ENCODE data around the gene RGMA. TPM values are rescaled to one million over a fixed set of nuclear protein-coding genes. Genes with fewer than 3 reads are reported as not detected.
A peak's percentile ranks its signal among the peaks of the same experiment; 100 is the strongest.

Gene RGMA
- total and polyA plus RNA-seq, 2 of the 8 experiments (the other 6 are each of a cell fraction or from before 2014, with no cell fraction given), result 19.9 to 39.8 TPM

DNA sequence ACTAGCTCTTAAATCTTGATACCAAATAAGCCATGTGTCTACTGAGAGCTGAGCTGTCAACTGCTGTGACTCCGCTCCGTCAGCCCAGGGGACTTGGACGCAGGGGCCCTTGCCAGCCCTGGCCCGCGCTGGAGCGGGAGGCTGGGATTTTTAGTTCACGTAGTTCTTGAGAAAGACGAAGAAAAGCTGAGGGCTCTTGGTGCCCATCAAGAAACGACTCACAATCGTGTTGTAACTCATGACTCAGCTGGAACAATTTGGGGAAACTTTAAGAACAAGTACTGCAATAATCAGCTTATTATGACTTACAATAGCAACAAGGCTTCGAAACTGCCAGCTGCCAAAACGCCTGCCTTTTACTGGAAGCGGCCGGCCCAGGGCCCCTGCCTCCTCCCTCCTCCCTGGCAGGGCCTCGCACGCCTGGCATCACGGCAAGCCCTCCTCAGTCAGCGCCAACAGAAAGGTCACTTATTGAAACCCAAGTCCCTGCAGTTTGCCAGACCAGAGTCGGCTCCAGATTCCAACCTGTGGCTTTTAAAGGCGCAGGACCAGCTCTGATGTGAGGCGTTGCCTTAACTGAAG lies 60.3 kb downstream of the RGMA start:
- POLR2A ChIA-PET (ENCODE audit: partially characterized antibody), result interaction anchor here (0.7 to 1.5 kb wide), 6 partner anchors 10 to 146 kb away, joined by 3 to 6 read pairs (median 4); no protein-coding TSS in a partner anchor
- Histone ChIP-seq H3K4me1 (replicated peaks in 1 of 4; ENCODE audit: control insufficient read depth in 3 of 4, insufficient read depth in 4 of 4, low read length in 3 of 4) (peaks cover 0 to 3% (median 0%) of the 10 kb centered on the region in 4 experiments; a peak in 3 of 7 replicates), H2BK5ac (ENCODE audit: low read depth, low read length) (no peak overlapping the region), H3K79me1 (ENCODE audit: low read depth, low read length) (peaks cover 4% of the 10 kb centered on the region; the same call in 1 of the 2 replicates), H2BK15ac (ENCODE audit: low read length) (no peak overlapping the region), H3K79me2 (ENCODE audit: control insufficient read depth in 1 of 2, insufficient read depth in 2 of 2, low read length in 2 of 2) (no peaks in the 10 kb centered on the region), H3K4me2 (ENCODE audit: insufficient read depth in 1 of 2, low read depth in 2 of 2, low read length in 2 of 2) (no peak overlapping the region), H3K14ac (ENCODE audit: insufficient read length) (no peak overlapping the region), H2AFZ (ENCODE audit: low read length) (no peak overlapping the region), H2BK120ac (replicated peaks; ENCODE audit: low read depth, low read length) (no peak overlapping the region), H3K4me3 (ENCODE audit: extremely low read depth in 1 of 4, insufficient read depth in 2 of 4, low read depth in 3 of 4, low read length in 4 of 4) (no peak overlapping the region), H3K23me2 (ENCODE audit: low read depth, low read length) (no peaks in the 10 kb centered on the region), H4K5ac (ENCODE audit: insufficient read length, low read depth, low read length) (no peak overlapping the region), H3K9me3 (ENCODE audit: insufficient read depth in 2 of 2, low read depth in 1 of 2, low read length in 1 of 2) (no peaks in the 10 kb centered on the region), H4K8ac (ENCODE audit: extremely low read depth, insufficient read depth, low read length) (peak overlapping the region; percentile 31; the same call in 1 of the 2 replicates), H2AK5ac (ENCODE audit: low read depth, low read length) (no peak overlapping the region), H4K20me1 (replicated peaks in 1 of 2; ENCODE audit: control insufficient read depth in 1 of 2, insufficient read depth in 2 of 2, low read length in 2 of 2) (peaks cover 8 to 9% of the 10 kb centered on the region in 2 experiments), H2BK20ac (ENCODE audit: low read length) (no peak overlapping the region), H3K56ac (replicated peaks; ENCODE audit: insufficient read length, low read depth, low read length) (no peak overlapping the region), H3K23ac (ENCODE audit: insufficient read length) (no peak overlapping the region), H3K9ac (replicated peaks in 1 of 4; ENCODE audit: extremely low read depth in 1 of 4, low read depth in 3 of 4, low read length in 3 of 4) (no peak overlapping the region), H3K36me3 (ENCODE audit: control insufficient read depth in 2 of 4, insufficient read depth in 4 of 4, low read length in 3 of 4) (peaks cover 14 to 36% (median 30%) of the 10 kb centered on the region in 4 experiments), H3K4ac (replicated peaks; ENCODE audit: insufficient read length, low read depth, low read length) (no peak overlapping the region), H3K27ac (ENCODE audit: low read depth, low read length) (no peak overlapping the region), H3K18ac (ENCODE audit: extremely low read depth, low read length) (no peak overlapping the region), H4K91ac (replicated peaks; ENCODE audit: insufficient read length, low read length) (no peak overlapping the region), H2BK12ac (ENCODE audit: low read depth, low read length) (no peak overlapping the region), H3K27me3 (replicated peaks in 1 of 4; ENCODE audit: control insufficient read depth in 3 of 4, extremely low read depth in 1 of 4, insufficient read depth in 3 of 4, low read length in 3 of 4) (no peaks in the 10 kb centered on the region)
- FAIRE-seq, result peak; percentile 39
- TF ChIP-seq POLR2AphosphoS5 (IDR thresholded peaks at IDR 0.05; ENCODE audit: low read depth, low read length), result peak; percentile 17; the same call in 1 of the 2 replicates
- TF ChIP-seq YY1 (IDR thresholded peaks at IDR 0.05; ENCODE audit: low read depth, low read length), result no peak
- no peak for TF ChIP-seq CTCF (IDR thresholded peaks at IDR 0.05; ENCODE audit: control extremely low read depth in 1 of 3, insufficient read depth in 1 of 3, low read depth in 1 of 3, low read length in 3 of 3)
- TF ChIP-seq POLR2A (IDR thresholded peaks at IDR 0.05; ENCODE audit: control extremely low read depth in 1 of 2, low read depth in 2 of 2, low read length in 2 of 2), result peak in 1 of 2 experiments; percentile 53; a peak in 1 of 3 replicates
- CTCF ChIA-PET (ENCODE audit: partially characterized antibody), result interaction anchor here (0.8 to 8.6 kb wide), 14 partner anchors 9 to 1104 kb away, joined by 3 to 119 read pairs (median 10); partner anchors contain the start of gene RGMA
- WGBS, 2 experiments (ENCODE audit: extremely low coverage in 1 of 2, insufficient coverage in 1 of 2, insufficient read length in 1 of 2, insufficient replicate concordance in 2 of 2, low coverage in 1 of 2, low lambda C conversion rate in 2 of 2, missing lambda C conversion rate in 1 of 2), result 93% methylated on average over 21 of the region's 21 CpGs; no CpG with 5 or more reads in 1 of the 2 experiments
- no peak for DNase-seq (ENCODE audit: low read depth in 1 of 2, low spot score in 2 of 2)

Data from H1 (cell line).